IMR-90 (cell line): ENCODE results near the gene SLC25A15. TPM values are rescaled to one million over a fixed set of nuclear protein-coding genes. Genes with fewer than 3 reads are reported as not detected.

Source experiments
- ATAC-seq: fragments of 200-7000 bp; cut with Tn5 transposase; 2 replicates; pipeline ENCODE4 v1.9.1; 2020; ENCODE audit warnings: low read depth, mild to moderate bottlenecking, moderate library complexity
- BruUV-seq: library from RNA; stranded (reverse); fragments of 400-500 nt; replicated peaks from 2 replicates; lab custom pipeline; 2021; lab: Mats Ljungman, UMichigan
- CTCF ChIA-PET: fragments of 300-600 bp; formaldehyde crosslinking; extraction: SDS; loops from one replicate; lab custom pipeline; 2021; ENCODE audit warnings: antibody characterized with exemption; lab: Yijun Ruan, JAX
- POLR2A ChIA-PET: fragments of 300-600 bp; sonication (Branson Sonifier 250); formaldehyde crosslinking; loops from one replicate; lab custom pipeline; 2022; ENCODE audit warnings: antibody characterized with exemption; ENCODE audit not compliant: unreplicated experiment; lab: Charles Lee
- DNase-seq: peaks from one replicate; pipeline ENCODE4 v3.0.0; 2013
- H2AFZ ChIP-seq: replicated peaks from 2 replicates; pipeline ENCODE3; 2013; ENCODE audit warnings: low read length, mild to moderate bottlenecking; ENCODE audit not compliant: poor library complexity
- H2AK5ac ChIP-seq: 2 replicates; pipeline ENCODE4 v1.6.1; 2013; ENCODE audit warnings: low read depth, low read length, inconsistent platforms
- H2AK9ac ChIP-seq: replicated peaks from 2 replicates; pipeline ENCODE3; 2013; ENCODE audit warnings: mild to moderate bottlenecking, low read depth, low read length, moderate library complexity; ENCODE audit not compliant: poor library complexity
- H2BK120ac ChIP-seq: 2 replicates; pipeline ENCODE4 v1.6.1; 2013; ENCODE audit warnings: low read depth, low read length, inconsistent platforms
- H2BK15ac ChIP-seq: 3 replicates; pipeline ENCODE4 v1.6.1; 2013; ENCODE audit warnings: low read depth, low read length, inconsistent platforms
- H2BK20ac ChIP-seq: 2 replicates; pipeline ENCODE4 v1.6.1; 2013; ENCODE audit warnings: low read depth, mild to moderate bottlenecking, inconsistent platforms, low read length, moderate library complexity
- H2BK5ac ChIP-seq: 2 replicates; pipeline ENCODE4 v1.6.1; 2013; ENCODE audit warnings: mild to moderate bottlenecking, low read depth, low read length, inconsistent platforms; ENCODE audit not compliant: poor library complexity, severe bottlenecking
- H3K14ac ChIP-seq: replicated peaks from 2 replicates; pipeline ENCODE4 v1.6.1; 2013; ENCODE audit warnings: low read depth, low read length, inconsistent platforms
- H3K18ac ChIP-seq: 2 replicates; pipeline ENCODE4 v1.6.1; 2013; ENCODE audit warnings: low read depth, low read length, control low read depth
- H3K23ac ChIP-seq: 2 replicates; pipeline ENCODE4 v1.6.1; 2013; ENCODE audit warnings: low read depth, low read length, inconsistent platforms
- H3K27ac ChIP-seq: 2 replicates; pipeline ENCODE4 v1.5.1; 2013; ENCODE audit warnings: mild to moderate bottlenecking, control low read depth, low read length; ENCODE audit not compliant: insufficient read depth
- H3K27me3 ChIP-seq: 2 replicates; pipeline ENCODE4 v1.6.1; 2013; ENCODE audit warnings: low read length; ENCODE audit not compliant: control insufficient read depth, insufficient read depth
- H3K36me3 ChIP-seq: 2 replicates; pipeline ENCODE4 v1.6.1; 2013; ENCODE audit warnings: low read length, mixed read lengths; ENCODE audit not compliant: control insufficient read depth, insufficient read depth
- H3K4ac ChIP-seq: 2 replicates; pipeline ENCODE4 v1.6.1; 2013; ENCODE audit warnings: low read depth, low read length, inconsistent platforms
- H3K4me1 ChIP-seq: 2 replicates; pipeline ENCODE4 v1.6.1; 2013; ENCODE audit warnings: low read length, mixed read lengths; ENCODE audit not compliant: control insufficient read depth, insufficient read depth
- H3K4me2 ChIP-seq: 2 replicates; pipeline ENCODE4 v1.6.1; 2013; ENCODE audit warnings: low read depth, mild to moderate bottlenecking, control low read depth, low read length, moderate library complexity
- H3K4me3 ChIP-seq: 2 replicates; pipeline ENCODE4 v1.5.1; 2013; ENCODE audit warnings: low read depth, mild to moderate bottlenecking, control low read depth, low read length, moderate library complexity; ENCODE audit not compliant: insufficient read depth
- H3K56ac ChIP-seq: 2 replicates; pipeline ENCODE4 v1.6.1; 2013; ENCODE audit warnings: low read length, inconsistent platforms; ENCODE audit not compliant: insufficient read depth; ENCODE audit errors: extremely low read depth
- H3K79me1 ChIP-seq, 2 experiments: 2 replicates each; pipeline ENCODE4 v1.6.1; 2013; ENCODE audit warnings: low read length in 2 of 2, inconsistent platforms in 1 of 2, low read depth in 1 of 2
- H3K9ac ChIP-seq: 2 replicates; pipeline ENCODE4 v1.6.1; 2013; ENCODE audit warnings: low read depth, low read length, control low read depth
- H3K9me1 ChIP-seq: 2 replicates; pipeline ENCODE4 v1.6.1; 2013; ENCODE audit warnings: low read length, inconsistent platforms; ENCODE audit not compliant: insufficient read depth
- H3K9me3 ChIP-seq: 2 replicates; pipeline ENCODE4 v1.6.1; 2013; ENCODE audit warnings: low read length; ENCODE audit not compliant: control insufficient read depth, insufficient read depth
- H4K20me1 ChIP-seq: 2 replicates; pipeline ENCODE4 v1.6.1; 2013; ENCODE audit warnings: low read length, inconsistent platforms; ENCODE audit not compliant: insufficient read depth
- H4K5ac ChIP-seq: 2 replicates; pipeline ENCODE4 v1.6.1; 2013; ENCODE audit warnings: mild to moderate bottlenecking, low read depth, low read length, control low read depth
- H4K8ac ChIP-seq, 2 experiments: 2 replicates each; pipeline ENCODE4 v1.6.1; 2013; ENCODE audit warnings: low read depth in 2 of 2, low read length in 2 of 2, control low read depth in 1 of 2, inconsistent platforms in 1 of 2
- H4K91ac ChIP-seq: 2 replicates; pipeline ENCODE4 v1.6.1; 2013; ENCODE audit warnings: low read depth, low read length, inconsistent platforms; ENCODE audit not compliant: insufficient read depth
- BHLHE40 ChIP-seq: fragments of 150-350 bp; IDR thresholded peaks from 2 replicates; pipeline ENCODE4 v1.6.1; 2016; ENCODE audit warnings: mild to moderate bottlenecking, low read depth, low read length
- CEBPB ChIP-seq: IDR thresholded peaks from 2 replicates; pipeline ENCODE4 v1.6.1; 2012; ENCODE audit warnings: low read depth, low read length, improper control_type of control experiment
- CTCF ChIP-seq: conservative IDR thresholded peaks from 2 replicates; pipeline ENCODE4 v1.5.1; 2012; ENCODE audit warnings: mild to moderate bottlenecking, low read depth, low read length, improper control_type of control experiment
- ELK1 ChIP-seq: fragments of 150-350 bp; IDR thresholded peaks from 2 replicates; pipeline ENCODE4 v1.6.1; 2016; ENCODE audit warnings: low read depth, mild to moderate bottlenecking, low read length, moderate library complexity, borderline replicate concordance
- FOS ChIP-seq: fragments of 150-350 bp; IDR thresholded peaks from 2 replicates; pipeline ENCODE4 v1.6.1; 2016; ENCODE audit warnings: low read depth, low read length
- MXI1 ChIP-seq: IDR thresholded peaks from 2 replicates; pipeline ENCODE4 v1.6.1; 2012; ENCODE audit warnings: low read depth, mild to moderate bottlenecking, low read length, moderate library complexity, borderline replicate concordance
- NFE2L2 ChIP-seq: fragments of 150-350 bp; IDR thresholded peaks from 2 replicates; pipeline ENCODE4 v1.6.1; 2016; ENCODE audit warnings: low read depth, mild to moderate bottlenecking, low read length
- POLR2A ChIP-seq: IDR thresholded peaks from 2 replicates; pipeline ENCODE4 v1.6.1; 2012; ENCODE audit warnings: mild to moderate bottlenecking, low read depth, low read length
- RAD21 ChIP-seq: IDR thresholded peaks from 2 replicates; pipeline ENCODE4 v1.6.1; 2012; ENCODE audit warnings: low read length, improper control_type of control experiment
- RCOR1 ChIP-seq: IDR thresholded peaks from 2 replicates; pipeline ENCODE4 v1.6.1; 2012; ENCODE audit warnings: mild to moderate bottlenecking, low read length, improper control_type of control experiment; ENCODE audit not compliant: insufficient replicate concordance
- RFX5 ChIP-seq: IDR thresholded peaks from 2 replicates; pipeline ENCODE4 v1.8.0; 2012; ENCODE audit warnings: low read depth, mild to moderate bottlenecking, low read length, moderate library complexity
- SMC3 ChIP-seq: fragments of 150-350 bp; IDR thresholded peaks from 2 replicates; pipeline ENCODE4 v1.6.1; 2016; ENCODE audit warnings: low read depth, mild to moderate bottlenecking, antibody characterized with exemption, low read length, moderate library complexity
- USF2 ChIP-seq: fragments of 150-350 bp; IDR thresholded peaks from 2 replicates; pipeline ENCODE4 v1.6.1; 2017; ENCODE audit warnings: mild to moderate bottlenecking, antibody characterized with exemption, low read length, low read depth
- WGBS, 2 experiments: methylation state at CpG; one replicate each; pipeline versions ENCODE4 v1.1.5 to v1.1.7; 2013; ENCODE audit warnings: missing lambda C conversion rate in 2 of 2; ENCODE audit not compliant: insufficient read length in 1 of 2; ENCODE audit errors: extremely low coverage in 2 of 2; 5-methylcytosine and 5-hydroxymethylcytosine counted together
- dilution Hi-C: fragments of 300-500 bp; cut with HindIII; formaldehyde crosslinking; loops from one replicate; pipeline ENCODE4 v1.14.3; 2018; ENCODE audit warnings: low sequenced_read_pairs; ENCODE audit not compliant: unreplicated experiment
- in situ Hi-C: fragments of 300-500 bp; cut with MboI; formaldehyde crosslinking; loops from 3 replicates; pipeline ENCODE4 v1.14.3; 2019; ENCODE audit warnings: low sequenced_read_pairs, inconsistent platforms, mixed read lengths
- intact Hi-C: fragments of 100-400 bp; cut with micrococcal nuclease; formaldehyde crosslinking; loops from 2 replicates; pipeline ENCODE4 v1.10.0; 2022
- polyA plus RNA-seq, 3 experiments: library from polyadenylated mRNA; depleted of rRNA; stranded (reverse); fragments of >200 nt; gene quantifications; 2 replicates each; pipeline ENCODE4 v1.2.3, GENCODE V29; 2012; ENCODE audit warnings: low replicate concordance in 1 of 3
- total RNA-seq: library from RNA; depleted of rRNA; stranded (reverse); fragments of >200 nt; gene quantifications from 2 replicates; pipeline ENCODE4 v1.2.3, GENCODE V29; 2012

SLC25A15 gene
- total and polyA plus RNA-seq, 2 of the 4 experiments (the other 2 are of a cell fraction): 5.4 to 13.3 TPM

- BruUV-seq: no TSS peak
- in situ Hi-C loops (no loop called here), dilution Hi-C loops (no loop called here), intact Hi-C loops (loop anchor here (10.0 kb wide), 2 partner anchors 282 to 1088 kb away; no protein-coding TSS in a partner anchor)
- no peak overlapping the region for H2AFZ ChIP-seq
- no peak overlapping the region for H4K8ac ChIP-seq
- H2BK5ac ChIP-seq: no peak overlapping the region
- H3K9me1 ChIP-seq: peaks cover 11% of the 10 kb centered on the region
- H3K56ac ChIP-seq: no peak overlapping the region
- peaks cover 4% of the 10 kb centered on the region; the same call in 1 of the 2 replicates for H3K4me1 ChIP-seq
- no peak for DNase-seq
- no peak overlapping the region for H3K9ac ChIP-seq
- H2AK5ac ChIP-seq: no peak overlapping the region
- no peak overlapping the region for H3K23ac ChIP-seq
- H3K14ac ChIP-seq: no peak overlapping the region
- H3K9me3 ChIP-seq: no peaks in the 10 kb centered on the region
- H3K4ac ChIP-seq: no peak overlapping the region
- H3K27ac ChIP-seq: no peak overlapping the region
- WGBS, 2 experiments: 93% methylated on average over 2 of the region's 6 CpGs; no CpG with 5 or more reads in 1 of the 2 experiments
- no peaks in the 10 kb centered on the region for H3K36me3 ChIP-seq
- no peak overlapping the region for H3K4me3 ChIP-seq
- H4K91ac ChIP-seq: no peak overlapping the region
- TF ChIP-seq RAD21 (no peak), CEBPB (no peak), USF2 (no peak), POLR2A (no peak), NFE2L2 (no peak), CTCF (no peak), RFX5 (no peak), BHLHE40 (no peak), MXI1 (no peak), ELK1 (no peak), RCOR1 (no peak), FOS (no peak), SMC3 (no peak)
- H2AK9ac ChIP-seq: no peak overlapping the region
- peaks cover 9 to 18% of the 10 kb centered on the region in 2 experiments for H3K79me1 ChIP-seq
- H2BK120ac ChIP-seq: no peak overlapping the region
- no peak overlapping the region for H2BK15ac ChIP-seq
- no peak overlapping the region for H3K18ac ChIP-seq
- no peaks in the 10 kb centered on the region for H4K20me1 ChIP-seq
- ChIA-PET CTCF (no interaction called here), POLR2A (no interaction called here)
- no peak for ATAC-seq
- no peaks in the 10 kb centered on the region for H3K27me3 ChIP-seq
- no peak overlapping the region for H3K4me2 ChIP-seq
- H2BK20ac ChIP-seq: no peak overlapping the region
- no peak overlapping the region for H4K5ac ChIP-seq
Observed at GRCh38 chr13:40772765-40773473, 16.5 kb upstream of the SLC25A15 start.
